Activated CD8-positive, alpha-beta memory T cell treated with anti-CD3 and anti-CD28 coated beads, Interleukin-2, amount 10 ng/mL, durations not matched to agents 7 days and 5 days (primary cell): ENCODE results near the gene USP7. TPM values are rescaled to one million over a fixed set of nuclear protein-coding genes. Genes with fewer than 3 reads are reported as not detected.
A peak's percentile ranks its signal among the peaks of the same experiment; 100 is the strongest.

Experiments used
- ATAC-seq: fragments of 150-1000 bp; cut with Tn5 transposase; one replicate; pipeline ENCODE4 v1.10.0; 2021; ENCODE audit warnings: moderate library complexity
- CTCF ChIA-PET: fragments of 350-600 bp; sonication (Branson Sonifier 250); formaldehyde crosslinking; loops from one replicate; lab custom pipeline; 2021; ENCODE audit warnings: antibody characterized with exemption; lab: Charles Lee
- DNase-seq: peaks from one replicate; pipeline ENCODE4 v3.0.0-alpha.2; 2020
- H3K27ac Mint-ChIP-seq: one replicate; pipeline ENCODE4 v1.8.0; 2021; ENCODE audit warnings: mild to moderate bottlenecking, mixed read lengths
- H3K27me3 Mint-ChIP-seq: one replicate; pipeline ENCODE4 v1.8.0; 2021; ENCODE audit warnings: mixed read lengths
- H3K36me3 Mint-ChIP-seq: one replicate; pipeline ENCODE4 v1.8.0; 2021; ENCODE audit warnings: mild to moderate bottlenecking, mixed read lengths
- H3K4me1 Mint-ChIP-seq: one replicate; pipeline ENCODE4 v1.8.0; 2021; ENCODE audit warnings: mixed read lengths
- H3K4me3 Mint-ChIP-seq: one replicate; pipeline ENCODE4 v1.8.0; 2021; ENCODE audit warnings: mild to moderate bottlenecking, moderate library complexity, mixed read lengths
- H3K9me3 Mint-ChIP-seq: one replicate; pipeline ENCODE4 v1.8.0; 2022; ENCODE audit warnings: low read depth, mixed read lengths
- total RNA-seq, 2 experiments: library from RNA; stranded (reverse); gene quantifications; one replicate each; pipeline ENCODE4 v1.2.3, GENCODE V29; 2021

Gene USP7
- total RNA-seq = 100 to 1,000 TPM; 159 to 179 TPM

GRCh38 chr16:8963821-8964441 lies at the start of gene USP7:
TSS of gene USP7 (minus strand) at chr16:8963906. CDS start at chr16:8963285, 621 bp downstream.
- peak; percentile 95 for DNase-seq
- peak; percentile 93 for ATAC-seq
- CTCF ChIA-PET = interaction anchor here (1.2 kb wide), 2 partner anchors 16 to 45 kb away, joined by 3 read pairs; no protein-coding TSS in a partner anchor
- H3K4me1 Mint-ChIP-seq = peaks cover 37% of the 10 kb centered on the region
- H3K27ac Mint-ChIP-seq = peak within 1 kb of the TSS; percentile 76
- peaks cover 10% of the 10 kb centered on the region for H3K27me3 Mint-ChIP-seq
- H3K36me3 Mint-ChIP-seq = peaks cover 11% of the 10 kb centered on the region
- H3K9me3 Mint-ChIP-seq = no peaks in the 10 kb centered on the region
- peak within 1 kb of the TSS; percentile 85 for H3K4me3 Mint-ChIP-seq

GRCh38 chr16:9013508-9013864 lies 49.8 kb upstream of the USP7 start:
- Mint-ChIP-seq H3K4me1 (peaks cover 7% of the 10 kb centered on the region), H3K36me3 (peaks cover 2% of the 10 kb centered on the region), H3K27me3 (peaks cover 12% of the 10 kb centered on the region), H3K27ac (no peak overlapping the region), H3K4me3 (no peak overlapping the region), H3K9me3 (peaks cover 5% of the 10 kb centered on the region)
- CTCF ChIA-PET = no interaction called here
- DNase-seq (no peak), ATAC-seq (no peak)

DNA sequence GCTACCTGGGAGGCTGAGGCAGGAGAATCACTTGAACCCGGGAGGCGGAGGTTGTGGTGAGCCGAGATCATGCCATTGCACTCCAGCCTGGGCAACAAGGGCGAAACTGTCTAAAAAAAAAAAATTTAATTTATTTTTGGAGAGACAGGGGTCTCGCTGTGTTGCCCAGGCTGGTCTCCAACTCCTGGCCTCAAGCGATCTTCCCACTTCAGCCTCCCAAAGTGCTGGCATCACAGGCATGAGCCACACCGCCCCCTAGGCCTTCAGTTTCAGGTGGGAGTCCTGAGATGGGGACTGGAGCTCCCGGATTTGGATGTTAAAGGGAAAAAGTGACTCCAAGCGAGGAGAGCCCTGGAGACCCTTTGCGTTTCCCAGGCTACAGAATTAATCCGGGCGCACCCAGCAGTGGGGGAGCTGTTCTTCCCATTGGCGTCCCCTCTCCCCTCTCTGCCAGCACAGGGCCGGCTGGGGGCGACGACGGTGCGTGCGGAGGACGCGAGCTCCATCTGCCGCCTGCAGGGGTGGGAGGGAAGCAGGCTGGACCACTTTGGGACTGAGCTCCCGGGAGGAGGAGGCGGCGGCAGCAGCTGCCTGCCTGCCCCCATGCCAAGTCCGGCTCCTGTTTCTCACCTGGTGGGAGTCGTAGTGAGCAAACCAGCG lies 49.3 kb upstream of the USP7 start:
- peaks cover 12% of the 10 kb centered on the region for H3K27me3 Mint-ChIP-seq
- no peak for DNase-seq
- H3K4me3 Mint-ChIP-seq = no peak overlapping the region
- H3K36me3 Mint-ChIP-seq = peaks cover 2% of the 10 kb centered on the region
- CTCF ChIA-PET = no interaction called here
- H3K27ac Mint-ChIP-seq = no peak overlapping the region
- peaks cover 5% of the 10 kb centered on the region for H3K9me3 Mint-ChIP-seq
- no peak for ATAC-seq
- H3K4me1 Mint-ChIP-seq = peaks cover 10% of the 10 kb centered on the region

DNA sequence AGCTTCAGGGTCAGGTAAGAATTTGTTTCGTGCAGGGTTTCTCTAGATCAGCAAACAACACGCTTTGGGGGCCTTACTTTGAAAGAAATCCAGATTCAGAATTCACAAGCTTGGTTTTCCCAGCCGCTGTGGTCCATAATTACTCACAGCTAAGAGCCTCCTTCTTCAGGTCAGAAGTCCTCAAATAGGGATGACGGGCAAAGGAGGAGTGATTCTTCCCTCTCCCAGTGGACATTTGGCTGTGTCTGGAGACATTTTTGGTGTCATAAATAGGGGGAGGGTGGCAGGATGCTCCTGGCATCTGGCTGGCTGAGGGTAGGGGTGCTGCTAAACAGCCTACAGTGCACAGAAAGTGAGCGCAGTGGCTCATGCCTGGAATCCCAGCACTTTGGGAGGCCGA lies 48.6 kb upstream of the USP7 start:
- Mint-ChIP-seq H3K36me3 (peaks cover 2% of the 10 kb centered on the region), H3K27me3 (peaks cover 14% of the 10 kb centered on the region), H3K27ac (no peak overlapping the region), H3K4me3 (no peak overlapping the region), H3K4me1 (peaks cover 10% of the 10 kb centered on the region), H3K9me3 (peaks cover 5% of the 10 kb centered on the region)
- no peak for ATAC-seq
- no peak for DNase-seq
- CTCF ChIA-PET = no interaction called here

- H3K36me3 Mint-ChIP-seq = peaks cover 2% of the 10 kb centered on the region
- ATAC-seq = peak; percentile 98
- no peak overlapping the region for H3K27ac Mint-ChIP-seq
- no peak overlapping the region for H3K4me3 Mint-ChIP-seq
- H3K4me1 Mint-ChIP-seq = peaks cover 6% of the 10 kb centered on the region
- H3K9me3 Mint-ChIP-seq = no peaks in the 10 kb centered on the region
- peak; percentile 78 for DNase-seq
- H3K27me3 Mint-ChIP-seq = peaks cover 18% of the 10 kb centered on the region
- CTCF ChIA-PET = interaction anchor here (0.6 to 2.7 kb wide), 58 partner anchors 9 to 441 kb away, joined by 3 to 27 read pairs (median 4); partner anchors contain the start of genes HAPSTR1 and USP7
These were observed 45.0 kb upstream of the USP7 start for GRCh38 chr16:9008601-9009260.

DNA sequence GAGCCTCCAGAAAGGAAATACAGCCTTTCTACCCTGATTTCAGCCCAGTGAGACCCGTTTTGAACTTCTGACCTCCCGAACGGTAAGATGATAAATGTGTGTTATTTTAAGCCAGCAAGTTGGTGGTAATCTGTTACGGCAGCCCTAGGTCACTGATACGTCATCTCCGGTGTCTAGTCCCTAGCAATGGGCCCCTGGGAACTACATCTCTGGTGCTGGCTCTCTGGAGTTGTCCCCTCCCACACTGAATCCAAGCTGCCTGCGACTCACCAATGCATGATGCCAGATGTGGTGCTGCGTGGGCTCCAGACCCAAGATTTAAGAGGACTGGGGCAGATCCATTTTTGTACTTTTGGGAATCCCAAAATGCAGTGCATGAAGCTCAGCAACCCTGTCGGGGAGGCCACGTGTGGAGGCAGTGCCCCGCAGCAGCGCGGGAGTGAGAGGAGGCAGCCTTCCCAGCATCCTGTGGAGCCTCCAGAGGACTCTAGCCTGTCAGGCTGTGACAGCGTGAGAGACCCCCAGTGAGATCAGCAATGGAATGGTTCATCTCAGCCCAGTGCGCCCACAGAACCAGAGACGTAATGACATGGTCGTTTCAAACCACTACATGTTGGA lies 43.6 kb upstream of the USP7 start:
- Mint-ChIP-seq H3K9me3 (no peaks in the 10 kb centered on the region), H3K27me3 (peaks cover 14% of the 10 kb centered on the region), H3K36me3 (no peaks in the 10 kb centered on the region), H3K4me1 (peaks cover 6% of the 10 kb centered on the region), H3K4me3 (no peak overlapping the region), H3K27ac (no peak overlapping the region)
- CTCF ChIA-PET = interaction anchor here (2.3 to 2.7 kb wide), 3 partner anchors 40 to 132 kb away, joined by 7 to 12 read pairs (median 10); no protein-coding TSS in a partner anchor
- ATAC-seq (no peak), DNase-seq (no peak)

DNA sequence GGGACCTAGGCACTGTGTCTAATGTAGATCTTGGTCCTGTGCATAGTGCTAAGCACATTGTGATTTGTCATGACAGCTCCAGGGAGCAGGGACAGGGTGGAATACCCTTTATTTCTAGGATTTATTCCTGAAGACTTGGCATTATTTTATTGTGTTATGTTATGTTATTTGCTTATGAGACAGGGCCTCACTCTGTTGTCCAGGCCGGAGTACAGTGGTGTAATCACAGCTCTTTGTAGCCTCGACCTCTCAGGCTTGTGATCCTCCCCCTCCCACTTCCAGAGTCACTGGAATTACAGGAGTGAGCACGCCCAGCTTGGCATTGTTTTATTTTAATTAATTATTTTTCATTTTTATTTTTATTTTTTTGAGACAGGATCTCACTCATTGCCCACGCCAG lies 40.5 kb upstream of the USP7 start:
- DNase-seq (no peak), ATAC-seq (no peak)
- Mint-ChIP-seq H3K36me3 (no peaks in the 10 kb centered on the region), H3K27me3 (peaks cover 10% of the 10 kb centered on the region), H3K9me3 (no peaks in the 10 kb centered on the region), H3K4me1 (peaks cover 9% of the 10 kb centered on the region), H3K27ac (no peak overlapping the region), H3K4me3 (no peak overlapping the region)
- CTCF ChIA-PET = interaction anchor here (0.6 to 1.2 kb wide), 2 partner anchors 10 to 12 kb away, joined by 3 to 4 read pairs; no protein-coding TSS in a partner anchor

- CTCF ChIA-PET = interaction anchor here (0.6 to 1.2 kb wide), 2 partner anchors 11 to 13 kb away, joined by 3 to 4 read pairs; no protein-coding TSS in a partner anchor
- DNase-seq = no peak
- H3K4me1 Mint-ChIP-seq = peaks cover 8% of the 10 kb centered on the region
These were observed 40.1 kb upstream of the USP7 start for GRCh38 chr16:9003763-9004162.

DNA sequence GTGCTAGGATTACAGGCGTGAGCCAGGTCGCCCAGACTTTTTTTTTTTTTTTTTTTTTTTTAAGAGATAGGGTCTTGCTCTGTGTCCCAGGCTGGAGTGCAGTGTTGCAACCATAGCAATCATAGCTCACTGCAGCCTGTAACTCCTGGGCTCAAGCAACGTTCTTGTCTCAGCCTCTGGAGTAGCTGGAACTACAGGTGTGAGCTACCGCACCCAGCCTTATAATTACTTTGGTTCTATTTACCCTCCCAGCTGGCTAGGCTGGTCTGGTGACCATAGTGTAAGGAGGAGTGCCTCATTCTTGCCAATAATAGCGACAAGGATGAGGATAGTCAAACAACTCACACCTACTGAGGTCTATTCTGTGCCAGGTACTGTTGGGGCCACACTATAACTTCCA lies 39.6 kb upstream of the USP7 start:
- Mint-ChIP-seq H3K4me1 (peaks cover 5% of the 10 kb centered on the region), H3K36me3 (no peaks in the 10 kb centered on the region), H3K27ac (no peak overlapping the region), H3K9me3 (no peaks in the 10 kb centered on the region), H3K4me3 (no peak overlapping the region), H3K27me3 (peaks cover 5% of the 10 kb centered on the region)
- CTCF ChIA-PET = no interaction called here
- ATAC-seq (no peak), DNase-seq (no peak)

More at GRCh38 chr16:9003763-9004162, 40.1 kb upstream of the USP7 start:
- Mint-ChIP-seq H3K9me3 (no peaks in the 10 kb centered on the region), H3K4me3 (no peak overlapping the region), H3K27ac (no peak overlapping the region), H3K27me3 (peaks cover 7% of the 10 kb centered on the region), H3K36me3 (no peaks in the 10 kb centered on the region)
- ATAC-seq = no peak

- ATAC-seq (no peak), DNase-seq (peak; percentile 48)
- Mint-ChIP-seq H3K27me3 (peaks cover under 1% of the 10 kb centered on the region), H3K36me3 (no peaks in the 10 kb centered on the region), H3K4me3 (no peak overlapping the region), H3K9me3 (no peaks in the 10 kb centered on the region), H3K27ac (no peak overlapping the region), H3K4me1 (peaks cover 4% of the 10 kb centered on the region)
- CTCF ChIA-PET = no interaction called here
These were observed 38.3 kb upstream of the USP7 start for GRCh38 chr16:9002042-9002441.

DNA sequence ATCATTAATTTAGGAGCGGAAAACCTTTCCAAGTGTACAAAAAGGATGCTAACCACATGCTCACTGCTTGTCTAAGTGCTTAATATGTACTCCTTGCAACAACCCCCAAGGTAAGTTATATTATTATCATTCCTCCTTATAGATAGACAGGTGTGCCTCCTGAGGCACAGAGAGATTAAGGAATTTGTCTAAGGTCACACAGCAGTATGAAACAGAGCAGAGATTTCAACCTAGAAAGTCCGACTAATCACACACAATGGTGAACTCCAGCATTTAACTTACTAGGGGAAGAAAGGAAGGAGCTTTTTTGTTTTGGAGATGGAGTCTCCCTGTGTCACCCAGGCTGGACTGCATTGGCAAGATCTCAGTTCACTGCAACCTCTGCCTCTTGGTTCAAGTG lies 37.0 kb upstream of the USP7 start:
- no peak overlapping the region for H3K4me3 Mint-ChIP-seq
- no peak overlapping the region for H3K27ac Mint-ChIP-seq
- CTCF ChIA-PET = no interaction called here
- H3K4me1 Mint-ChIP-seq = peaks cover 4% of the 10 kb centered on the region
- no peaks in the 10 kb centered on the region for H3K9me3 Mint-ChIP-seq
- no peak for ATAC-seq
- no peak for DNase-seq
- H3K27me3 Mint-ChIP-seq = no peaks in the 10 kb centered on the region
- H3K36me3 Mint-ChIP-seq = no peaks in the 10 kb centered on the region

- Mint-ChIP-seq H3K9me3 (no peaks in the 10 kb centered on the region), H3K4me1 (peaks cover 4% of the 10 kb centered on the region), H3K27me3 (no peaks in the 10 kb centered on the region), H3K27ac (no peak overlapping the region), H3K4me3 (no peak overlapping the region), H3K36me3 (no peaks in the 10 kb centered on the region)
- DNase-seq (no peak), ATAC-seq (no peak)
- CTCF ChIA-PET = interaction anchor here (0.8 kb wide), 1 partner anchor 9 kb away, joined by 4 read pairs; no protein-coding TSS in a partner anchor
These were observed 36.1 kb upstream of the USP7 start for GRCh38 chr16:8999800-9000199.

GRCh38 chr16:8998108-8998507 lies 34.4 kb upstream of the USP7 start:
- H3K36me3 Mint-ChIP-seq = no peaks in the 10 kb centered on the region
- no peak for ATAC-seq
- H3K27ac Mint-ChIP-seq = no peak overlapping the region
- no peaks in the 10 kb centered on the region for H3K27me3 Mint-ChIP-seq
- CTCF ChIA-PET = interaction anchor here (1.5 kb wide), 1 partner anchor 11 kb away, joined by 5 read pairs; no protein-coding TSS in a partner anchor
- no peak overlapping the region for H3K4me3 Mint-ChIP-seq
- H3K9me3 Mint-ChIP-seq = no peaks in the 10 kb centered on the region
- DNase-seq = no peak
- peaks cover 4% of the 10 kb centered on the region for H3K4me1 Mint-ChIP-seq
